Mucosa of descending colon (tissue), 3 donors: ENCODE data around the gene KRTAP9-2. TPM values are rescaled to one million over a fixed set of nuclear protein-coding genes. Genes with fewer than 3 reads are reported as not detected.
"Not testable (repeated sequence)": the region's sequence is repeated elsewhere in the genome, so short reads cannot be mapped to it uniquely, and the experiment has no call there.

Source experiments
- ATAC-seq: fragments of 200-7000 bp; cut with Tn5 transposase; one replicate; pipeline ENCODE4 v1.9.1; 2020; ENCODE audit warnings: mild to moderate bottlenecking, moderate library complexity
- DNase-seq, 3 donors: peaks; one replicate each; pipeline ENCODE4 v3.0.0-alpha.2; 2020
- H3K36me3 ChIP-seq: fragments of 200-600 bp; one replicate; pipeline ENCODE4 v1.8.0; 2021; ENCODE audit warnings: low read depth, mild to moderate bottlenecking
- H3K4me1 ChIP-seq: fragments of 200-600 bp; one replicate; pipeline ENCODE4 v1.8.0; 2021; ENCODE audit warnings: low read depth, mild to moderate bottlenecking
- H3K4me3 ChIP-seq: fragments of 200-600 bp; one replicate; pipeline ENCODE4 v1.8.0; 2021; ENCODE audit warnings: mild to moderate bottlenecking
- H3K9me3 ChIP-seq: fragments of 200-600 bp; one replicate; pipeline ENCODE4 v1.8.0; 2021; ENCODE audit warnings: mild to moderate bottlenecking
- CTCF ChIP-seq: fragments of 200-600 bp; IDR thresholded peaks from one replicate; pipeline ENCODE4 v1.8.0; 2022; ENCODE audit warnings: antibody characterized with exemption, mild to moderate bottlenecking
- intact Hi-C, 2 donors: fragments of 100-400 bp; cut with DNase I in 1 of 2; cut with micrococcal nuclease in 1 of 2; formaldehyde crosslinking; loops; one replicate each; pipeline versions ENCODE4 v1.11.0 to v1.11.1; 2022; cut with DNase I, micrococcal nuclease
- total RNA-seq, 3 donors: library from RNA; stranded (reverse); fragmentation: NEBNext Ultra II Directional in 2 of 3; extraction: Animal tissue kit (Norgen Biotek cat#: 25700) in 2 of 3; gene quantifications; one replicate each; pipeline versions ENCODE4 v1.2.1 to v1.2.4, GENCODE V29; 2021 to 2023
- donor health status: DM: no; HTN: no; CAD: no; lungs with moderate emphysema.
- donor health status: DM: no; HTN: no; CAD: no.
- donor health status: DM: no; HTN: yes; CAD: no.

The KRTAP9-2 gene
- total RNA-seq, 3 donors from 2014 or later: not detected

- no peak for TF ChIP-seq CTCF
- no peak for ATAC-seq
- intact Hi-C loops: no loop called here
- Histone ChIP-seq H3K4me3 (no peak overlapping the region), H3K36me3 (no peaks in the 10 kb centered on the region), H3K4me1 (no peaks in the 10 kb centered on the region), H3K9me3 (no peaks in the 10 kb centered on the region)
- DNase-seq: no peak
These were observed 397 bp upstream of the KRTAP9-2 start for GRCh38 chr17:41226051-41226450.

- DNase-seq: no peak
- TF ChIP-seq CTCF: no peak
- intact Hi-C loops: no loop called here
These were observed 3.6 kb downstream of the KRTAP9-2 start for GRCh38 chr17:41230094-41230493.

GRCh38 chr17:41231731-41232130 is 5.3 kb downstream of the KRTAP9-2 start:
- no peaks in the 10 kb centered on the region for H3K4me1 ChIP-seq
- H3K9me3 ChIP-seq: no peaks in the 10 kb centered on the region
- no peaks in the 10 kb centered on the region for H3K36me3 ChIP-seq
- intact Hi-C loops: no loop called here
- ATAC-seq (no peak), DNase-seq (no peak)
- no peak for TF ChIP-seq CTCF
- H3K4me3 ChIP-seq: no peak overlapping the region

More at GRCh38 chr17:41230094-41230493, 3.6 kb downstream of the KRTAP9-2 start:
- Histone ChIP-seq H3K9me3 (no peaks in the 10 kb centered on the region), H3K4me3 (no peak overlapping the region), H3K36me3 (no peaks in the 10 kb centered on the region), H3K4me1 (no peaks in the 10 kb centered on the region)
- no peak for ATAC-seq

- H3K4me1 ChIP-seq, H3K9me3 ChIP-seq, DNase-seq, ATAC-seq, H3K4me3 ChIP-seq, H3K36me3 ChIP-seq, intact Hi-C loops: not testable (repeated sequence)
These were observed 6.1 kb downstream of the KRTAP9-2 start, which contains the start of gene KRTAP9-3 for GRCh38 chr17:41232399-41233105. KRTAP9-3 (plus strand) TSS chr17:41232449; CDS start chr17:41232502, 53 bp downstream.

- DNase-seq, H3K4me1 ChIP-seq, H3K4me3 ChIP-seq, H3K36me3 ChIP-seq, ATAC-seq, H3K9me3 ChIP-seq, intact Hi-C loops: not testable (repeated sequence)
These were observed 10.7 kb downstream of the KRTAP9-2 start for GRCh38 chr17:41237116-41237515.

GRCh38 chr17:41237949-41238437 is 11.5 kb downstream of the KRTAP9-2 start, which contains the start of gene KRTAP9-8:
KRTAP9-8 (plus strand) TSS chr17:41237999; CDS start chr17:41238052, 53 bp downstream.
- H3K4me3 ChIP-seq, H3K4me1 ChIP-seq, H3K36me3 ChIP-seq, intact Hi-C loops, ATAC-seq, H3K9me3 ChIP-seq, DNase-seq: not testable (repeated sequence)

GRCh38 chr17:41246995-41247787 is 20.7 kb downstream of the KRTAP9-2 start:
- ATAC-seq, DNase-seq, H3K4me3 ChIP-seq, intact Hi-C loops, H3K4me1 ChIP-seq, H3K36me3 ChIP-seq, H3K9me3 ChIP-seq: not testable (repeated sequence)

- intact Hi-C loops, DNase-seq, H3K4me3 ChIP-seq, H3K4me1 ChIP-seq, H3K36me3 ChIP-seq, H3K9me3 ChIP-seq, ATAC-seq: not testable (repeated sequence)
These were observed 23.3 kb downstream of the KRTAP9-2 start, which contains the start of gene KRTAP9-4 for GRCh38 chr17:41249637-41250240. KRTAP9-4 (plus strand) TSS chr17:41249687; CDS start chr17:41249721, 34 bp downstream.
